Measurements from ENCODE around the gene TSLP. TPM values are rescaled to one million over a fixed set of nuclear protein-coding genes. Genes with fewer than 3 reads are reported as not detected.

Gene TSLP
- total and polyA plus RNA-seq, 2 of the 8 experiments (the other 6 are each of a cell fraction or from before 2014, with no cell fraction given): 0.39 to 1.9 TPM

DNA sequence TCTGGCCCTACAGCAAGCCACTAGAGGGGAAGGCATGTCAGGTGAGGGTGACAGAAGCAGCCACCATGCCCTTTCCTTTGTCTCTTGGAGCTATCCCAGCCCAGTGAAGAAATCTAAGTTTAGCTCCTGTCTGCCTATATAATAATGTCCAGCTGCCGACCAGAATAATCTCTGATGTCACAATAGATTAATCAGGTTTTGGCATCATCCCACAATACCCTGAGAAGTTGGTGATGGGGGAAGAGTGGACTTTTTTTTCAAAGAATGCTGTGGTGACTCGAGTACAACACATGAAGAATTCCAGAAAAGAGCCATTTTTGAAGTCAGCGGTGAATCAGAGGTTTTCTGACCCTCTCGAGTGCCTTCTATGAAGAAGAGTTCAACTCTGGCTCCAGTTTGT, 1.7 kb upstream of the TSLP start:
- Histone ChIP-seq H3K23ac (ENCODE audit: insufficient read length) (no peak overlapping the region), H3K18ac (ENCODE audit: extremely low read depth, low read length) (no peak overlapping the region), H3K4me1 (replicated peaks in 1 of 4; ENCODE audit: control insufficient read depth in 3 of 4, insufficient read depth in 4 of 4, low read length in 3 of 4) (no peaks in the 10 kb centered on the region; a peak in 3 of 7 replicates), H4K91ac (replicated peaks; ENCODE audit: insufficient read length, low read length) (no peak overlapping the region), H4K20me1 (replicated peaks in 1 of 2; ENCODE audit: control insufficient read depth in 1 of 2, insufficient read depth in 2 of 2, low read length in 2 of 2) (no peaks in the 10 kb centered on the region), H4K5ac (ENCODE audit: insufficient read length, low read depth, low read length) (no peak overlapping the region), H3K27me3 (replicated peaks in 1 of 4; ENCODE audit: control insufficient read depth in 3 of 4, extremely low read depth in 1 of 4, insufficient read depth in 3 of 4, low read length in 3 of 4) (peaks cover 31 to 55% (median 45%) of the 10 kb centered on the region in 4 experiments), H4K8ac (ENCODE audit: extremely low read depth, insufficient read depth, low read length) (no peak overlapping the region), H3K36me3 (ENCODE audit: control insufficient read depth in 2 of 4, insufficient read depth in 4 of 4, low read length in 3 of 4) (no peaks in the 10 kb centered on the region), H3K79me1 (ENCODE audit: low read depth, low read length) (no peaks in the 10 kb centered on the region), H3K9me3 (ENCODE audit: insufficient read depth in 2 of 2, low read depth in 1 of 2, low read length in 1 of 2) (no peaks in the 10 kb centered on the region), H2BK20ac (ENCODE audit: low read length) (no peak overlapping the region), H3K27ac (ENCODE audit: low read depth, low read length) (no peak overlapping the region), H2BK120ac (replicated peaks; ENCODE audit: low read depth, low read length) (no peak overlapping the region), H3K56ac (replicated peaks; ENCODE audit: insufficient read length, low read depth, low read length) (no peak overlapping the region), H2AFZ (ENCODE audit: low read length) (peak overlapping the region; percentile 80; the same call in 1 of the 2 replicates), H3K4me2 (ENCODE audit: insufficient read depth in 1 of 2, low read depth in 2 of 2, low read length in 2 of 2) (peak overlapping the region; percentile 76 to 88), H3K14ac (ENCODE audit: insufficient read length) (no peak overlapping the region), H2BK12ac (ENCODE audit: low read depth, low read length) (no peak overlapping the region), H2BK15ac (ENCODE audit: low read length) (no peak overlapping the region), H3K4ac (replicated peaks; ENCODE audit: insufficient read length, low read depth, low read length) (no peak overlapping the region), H3K4me3 (ENCODE audit: extremely low read depth in 1 of 4, insufficient read depth in 2 of 4, low read depth in 3 of 4, low read length in 4 of 4) (peak overlapping the region; percentile 44 to 67 (median 64); a peak in 6 of 8 replicates), H2AK5ac (ENCODE audit: low read depth, low read length) (no peak overlapping the region), H3K79me2 (ENCODE audit: control insufficient read depth in 1 of 2, insufficient read depth in 2 of 2, low read length in 2 of 2) (no peaks in the 10 kb centered on the region), H3K23me2 (ENCODE audit: low read depth, low read length) (peaks cover 12% of the 10 kb centered on the region), H2BK5ac (ENCODE audit: low read depth, low read length) (no peak overlapping the region), H3K9ac (replicated peaks in 1 of 4; ENCODE audit: extremely low read depth in 1 of 4, low read depth in 3 of 4, low read length in 3 of 4) (no peak overlapping the region)
- WGBS, 2 experiments (ENCODE audit: extremely low coverage in 1 of 2, insufficient coverage in 1 of 2, insufficient read length in 1 of 2, insufficient replicate concordance in 2 of 2, low coverage in 1 of 2, low lambda C conversion rate in 2 of 2, missing lambda C conversion rate in 1 of 2): 70% methylated on average over 4 of the region's 4 CpGs; no CpG with 5 or more reads in 1 of the 2 experiments
- no peak for DNase-seq (ENCODE audit: low read depth in 1 of 2, low spot score in 2 of 2)
- FAIRE-seq: no peak
- ChIA-PET POLR2A (ENCODE audit: partially characterized antibody) (interaction anchor here (0.9 kb wide), 1 partner anchor 22 kb away, joined by 3 read pairs; the partner anchor contains the start of gene WDR36), CTCF (ENCODE audit: partially characterized antibody) (interaction anchor here (0.7 to 1.7 kb wide), 4 partner anchors 22 to 313 kb away, joined by 3 to 5 read pairs (median 4); partner anchors contain the start of gene WDR36)
- no peak for TF ChIP-seq ASH2L (IDR thresholded peaks at IDR 0.05; ENCODE audit: low read length)
- TF ChIP-seq CBX5 (IDR thresholded peaks at IDR 0.05; ENCODE audit: low read depth, low read length): no peak
- no peak for TF ChIP-seq ZNF274 (IDR thresholded peaks at IDR 0.05; ENCODE audit: borderline replicate concordance, extremely low read depth, low read length)
- no peak for TF ChIP-seq SP4 (IDR thresholded peaks at IDR 0.05; ENCODE audit: low read length)
- TF ChIP-seq, protein P1, sequence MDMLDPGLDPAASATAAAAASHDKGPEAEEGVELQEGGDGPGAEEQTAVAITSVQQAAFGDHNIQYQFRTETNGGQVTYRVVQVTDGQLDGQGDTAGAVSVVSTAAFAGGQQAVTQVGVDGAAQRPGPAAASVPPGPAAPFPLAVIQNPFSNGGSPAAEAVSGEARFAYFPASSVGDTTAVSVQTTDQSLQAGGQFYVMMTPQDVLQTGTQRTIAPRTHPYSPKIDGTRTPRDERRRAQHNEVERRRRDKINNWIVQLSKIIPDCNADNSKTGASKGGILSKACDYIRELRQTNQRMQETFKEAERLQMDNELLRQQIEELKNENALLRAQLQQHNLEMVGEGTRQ (IDR thresholded peaks at IDR 0.05; ENCODE audit: low read length): no peak
